Adipocyte (in vitro differentiated cells): ENCODE data around the gene CTDP1.
"Not testable (repeated sequence)": the region's sequence is repeated elsewhere in the genome, so short reads cannot be mapped to it uniquely, and the experiment has no call there.

Experiments
- DNase-seq: peaks from one replicate; pipeline ENCODE4 v3.0.0-alpha.2; 2015; ENCODE audit warnings: low read depth
- H3K27me3 ChIP-seq: replicated peaks from 2 replicates; pipeline ENCODE4 v1.7.0; 2013; ENCODE audit warnings: mild to moderate bottlenecking, low read length, moderate library complexity; ENCODE audit not compliant: control insufficient read depth, insufficient read depth
- H3K36me3 ChIP-seq: 2 replicates; pipeline ENCODE4 v1.7.0; 2013; ENCODE audit warnings: low read length, mild to moderate bottlenecking, moderate library complexity; ENCODE audit not compliant: control insufficient read depth, insufficient read depth, severe bottlenecking
- H3K4me1 ChIP-seq: 2 replicates; pipeline ENCODE4 v1.7.0; 2013; ENCODE audit warnings: mild to moderate bottlenecking, low read length, moderate library complexity; ENCODE audit not compliant: control insufficient read depth, insufficient read depth
- H3K4me3 ChIP-seq: 2 replicates; pipeline ENCODE4 v1.7.0; 2013; ENCODE audit warnings: mild to moderate bottlenecking, low read length, moderate library complexity
- H3K9ac ChIP-seq: 2 replicates; pipeline ENCODE4 v1.7.0; 2013; ENCODE audit warnings: mild to moderate bottlenecking, low read length, moderate library complexity
- H3K9me3 ChIP-seq: 2 replicates; pipeline ENCODE4 v1.7.0; 2013; ENCODE audit warnings: mild to moderate bottlenecking, low read length, moderate library complexity; ENCODE audit not compliant: control insufficient read depth

Gene CTDP1

GRCh38 chr18:79750980-79751571 is 71.5 kb downstream of the CTDP1 start:
- Histone ChIP-seq H3K36me3 (peaks cover 31% of the 10 kb centered on the region), H3K9ac (no peak overlapping the region), H3K9me3 (no peaks in the 10 kb centered on the region), H3K4me1 (no peaks in the 10 kb centered on the region), H3K27me3 (no peaks in the 10 kb centered on the region), H3K4me3 (no peak overlapping the region)
- DNase-seq: no peak

GRCh38 chr18:79751918-79752578 is 72.4 kb downstream of the CTDP1 start:
- not testable (repeated sequence) for H3K4me3 ChIP-seq, DNase-seq, H3K4me1 ChIP-seq, H3K9ac ChIP-seq, H3K9me3 ChIP-seq, H3K27me3 ChIP-seq
- peaks cover 27% of the 10 kb centered on the region for H3K36me3 ChIP-seq

- not testable (repeated sequence) for DNase-seq, H3K9ac ChIP-seq, H3K27me3 ChIP-seq, H3K9me3 ChIP-seq, H3K4me3 ChIP-seq, H3K4me1 ChIP-seq
- H3K36me3 ChIP-seq: peaks cover 27% of the 10 kb centered on the region
These were observed 73.3 kb downstream of the CTDP1 start for GRCh38 chr18:79752946-79753345.

GRCh38 chr18:79753391-79753851 is 73.8 kb downstream of the CTDP1 start:
- H3K36me3 ChIP-seq: peaks cover 27% of the 10 kb centered on the region
- no peaks in the 10 kb centered on the region for H3K4me1 ChIP-seq
- H3K27me3 ChIP-seq: no peaks in the 10 kb centered on the region
- H3K9me3 ChIP-seq: no peaks in the 10 kb centered on the region
- no peak overlapping the region for H3K4me3 ChIP-seq
- DNase-seq: no peak
- H3K9ac ChIP-seq: no peak overlapping the region

- Histone ChIP-seq H3K4me3 (no peak overlapping the region), H3K4me1 (no peaks in the 10 kb centered on the region), H3K9me3 (peaks cover 4% of the 10 kb centered on the region), H3K9ac (no peak overlapping the region), H3K36me3 (peaks cover 27% of the 10 kb centered on the region), H3K27me3 (no peaks in the 10 kb centered on the region)
- no peak for DNase-seq
These were observed 74.6 kb downstream of the CTDP1 start for GRCh38 chr18:79754022-79754761.

GRCh38 chr18:79754831-79755351 is 75.3 kb downstream of the CTDP1 start:
- Histone ChIP-seq H3K4me3 (no peak overlapping the region), H3K9ac (no peak overlapping the region), H3K9me3 (peaks cover 5% of the 10 kb centered on the region), H3K36me3 (peaks cover 27% of the 10 kb centered on the region), H3K4me1 (no peaks in the 10 kb centered on the region), H3K27me3 (no peaks in the 10 kb centered on the region)
- no peak for DNase-seq

GRCh38 chr18:79755496-79756142 is 76.0 kb downstream of the CTDP1 start:
- H3K36me3 ChIP-seq: peaks cover 27% of the 10 kb centered on the region
- H3K4me3 ChIP-seq: no peak overlapping the region
- H3K4me1 ChIP-seq: no peaks in the 10 kb centered on the region
- no peak for DNase-seq
- H3K9me3 ChIP-seq: peaks cover 5% of the 10 kb centered on the region
- H3K27me3 ChIP-seq: no peaks in the 10 kb centered on the region
- no peak overlapping the region for H3K9ac ChIP-seq

GRCh38 chr18:79756143-79756500 is 76.5 kb downstream of the CTDP1 start:
- H3K9ac ChIP-seq: no peak overlapping the region
- no peaks in the 10 kb centered on the region for H3K27me3 ChIP-seq
- no peak for DNase-seq
- H3K4me3 ChIP-seq: no peak overlapping the region
- H3K36me3 ChIP-seq: peaks cover 27% of the 10 kb centered on the region
- H3K4me1 ChIP-seq: no peaks in the 10 kb centered on the region
- peaks cover 5% of the 10 kb centered on the region for H3K9me3 ChIP-seq

GRCh38 chr18:79756826-79757225 is 77.2 kb downstream of the CTDP1 start:
- Histone ChIP-seq H3K4me1 (no peaks in the 10 kb centered on the region), H3K4me3 (no peak overlapping the region), H3K9ac (no peak overlapping the region), H3K27me3 (no peaks in the 10 kb centered on the region), H3K36me3 (peaks cover 27% of the 10 kb centered on the region), H3K9me3 (peaks cover 5% of the 10 kb centered on the region)
- no peak for DNase-seq

GRCh38 chr18:79760348-79760747 is 80.7 kb downstream of the CTDP1 start:
- Histone ChIP-seq H3K4me1 (no peaks in the 10 kb centered on the region), H3K9ac (no peak overlapping the region), H3K4me3 (no peak overlapping the region), H3K9me3 (peaks cover 5% of the 10 kb centered on the region), H3K36me3 (peaks cover 5% of the 10 kb centered on the region), H3K27me3 (no peaks in the 10 kb centered on the region)
- DNase-seq: no peak

- H3K9me3 ChIP-seq: peaks cover 5% of the 10 kb centered on the region
- H3K36me3 ChIP-seq: no peaks in the 10 kb centered on the region
- DNase-seq: no peak
- H3K4me1 ChIP-seq: no peaks in the 10 kb centered on the region
- H3K27me3 ChIP-seq: peaks cover 4% of the 10 kb centered on the region
- H3K4me3 ChIP-seq: no peak overlapping the region
- no peak overlapping the region for H3K9ac ChIP-seq
These were observed 81.3 kb downstream of the CTDP1 start for GRCh38 chr18:79760881-79761280.
